Right lobe of liver (tissue), 6 donors: ENCODE data around the gene IGSF9. TPM values are rescaled to one million over a fixed set of nuclear protein-coding genes. Genes with fewer than 3 reads are reported as not detected.
A peak's percentile ranks its signal among the peaks of the same experiment; 100 is the strongest.

ENCODE experiments used
- ATAC-seq, 4 donors: fragments of 200-7000 bp; cut with Tn5 transposase; one replicate each; pipeline ENCODE4 v1.9.1; 2020; ENCODE audit warnings: mild to moderate bottlenecking in 4 of 4, moderate library complexity in 4 of 4
- DNase-seq, 3 donors: peaks; one replicate each; pipeline ENCODE4 v3.0.0-alpha.2; 2020
- H3K27ac ChIP-seq, 3 donors: fragments of 200-600 bp; one replicate each; pipeline ENCODE4 v1.8.0; 2022
- H3K27me3 ChIP-seq, 2 donors: fragments of 200-600 bp; one replicate each; pipeline ENCODE4 v1.8.0; 2022
- H3K36me3 ChIP-seq, 4 donors: fragments of 200-600 bp; sonication (generic) in 1 of 4; one replicate each; pipeline versions ENCODE4 v1.5.1 to v1.8.0; 2017 to 2022; ENCODE audit warnings: control low read depth in 1 of 4
- H3K4me1 ChIP-seq, 4 donors: fragments of 200-600 bp; sonication (generic) in 1 of 4; one replicate each; pipeline versions ENCODE4 v1.5.1 to v1.8.0; 2017 to 2022; ENCODE audit warnings: control low read depth in 1 of 4
- H3K4me3 ChIP-seq, 3 donors: fragments of 200-600 bp; one replicate each; pipeline ENCODE4 v1.8.0; 2022
- H3K9me3 ChIP-seq, 4 donors: fragments of 200-600 bp; sonication (generic) in 1 of 4; one replicate each; pipeline versions ENCODE4 v1.5.1 to v1.8.0; 2017 to 2022; ENCODE audit warnings: control low read depth in 1 of 4
- POLR2A ChIP-seq: fragments of 450-650 bp; IDR thresholded peaks from one replicate; pipeline ENCODE4 v1.6.1; 2017; ENCODE audit warnings: antibody characterized with exemption, mild to moderate bottlenecking
- WGBS: methylation state at CpG from one replicate; pipeline ENCODE4 v1.1.6; 2018; ENCODE audit warnings: low coverage, low lambda C conversion rate; ENCODE audit not compliant: insufficient coverage; ENCODE audit errors: missing lambda C conversion rate; 5-methylcytosine and 5-hydroxymethylcytosine counted together
- intact Hi-C, 2 donors: fragments of 100-400 bp; cut with DNase I; formaldehyde crosslinking; loops; one replicate each; pipeline versions ENCODE4 v1.11.2 to v1.14.1; 2022
- total RNA-seq, 6 experiments: library from RNA; depleted of rRNA in 2 of 6; stranded (reverse); fragments of >200 nt in 2 of 6; fragmentation: NEBNext Ultra II Directional in 3 of 6; extraction: Animal tissue kit (Norgen Biotek cat#: 25700) in 3 of 6; gene quantifications; one replicate each; pipeline versions ENCODE4 v1.1.0 to v1.2.4, GENCODE V29; 2016 to 2023
- TF ChIP-seq, protein P1 (sequence below), 4 donors: fragments of 200-600 bp in 3 of 4; fragments of 450-650 bp in 1 of 4; IDR thresholded peaks; one replicate each; pipeline versions ENCODE4 v1.5.1 to v1.8.0; 2016 to 2022; ENCODE audit warnings: antibody characterized with exemption in 4 of 4, mild to moderate bottlenecking in 2 of 4
- donor health status: DM: no; HTN: yes; CAD: no.
- donor health status: DM: no; HTN: no; CAD: no.
- donor health status: DM: no; HTN: no; CAD: no.
- donor health status: DM: no; HTN: yes; CAD: no.
- donor health status: DM: no; HTN: yes; CAD: no.

The IGSF9 gene
- total RNA-seq, 6 experiments from 2014 or later = 2.2 to 53.7 (median 16.6) TPM

DNA sequence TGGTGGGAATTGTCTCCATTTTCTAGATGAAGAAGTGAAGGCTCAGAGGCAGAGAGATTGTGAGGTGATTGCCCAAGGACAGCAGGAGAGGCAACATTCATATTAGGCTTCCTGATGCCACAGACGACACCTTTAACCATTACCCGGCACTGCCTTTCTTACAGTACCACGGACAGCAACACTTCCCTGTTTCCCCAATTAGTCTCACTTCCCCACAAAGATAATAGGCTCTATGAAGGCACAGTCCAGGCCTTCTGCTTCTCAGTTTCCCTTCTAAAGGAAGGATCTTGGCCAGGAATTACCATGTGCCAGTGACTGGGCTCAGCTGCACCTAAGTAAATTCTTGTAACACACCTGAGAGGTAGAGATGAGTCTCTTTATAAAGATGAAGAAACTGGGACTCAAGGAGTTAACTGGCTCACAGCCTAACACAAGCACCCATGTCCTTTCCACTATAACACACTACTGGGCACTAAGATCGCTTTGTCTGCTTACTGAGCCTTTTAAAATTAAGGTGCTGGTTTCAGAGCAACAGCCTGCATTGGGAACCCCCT is 9.6 kb downstream of the IGSF9 start:
- ATAC-seq = peak in 1 of 4 donors; percentile 32
- no peaks in the 10 kb centered on the region for H3K27me3 ChIP-seq
- H3K27ac ChIP-seq = no peak overlapping the region
- intact Hi-C loops = no loop called here
- H3K4me1 ChIP-seq = peaks cover 0 to 34% (median 9%) of the 10 kb centered on the region in 4 donors
- TF ChIP-seq, protein P1, sequence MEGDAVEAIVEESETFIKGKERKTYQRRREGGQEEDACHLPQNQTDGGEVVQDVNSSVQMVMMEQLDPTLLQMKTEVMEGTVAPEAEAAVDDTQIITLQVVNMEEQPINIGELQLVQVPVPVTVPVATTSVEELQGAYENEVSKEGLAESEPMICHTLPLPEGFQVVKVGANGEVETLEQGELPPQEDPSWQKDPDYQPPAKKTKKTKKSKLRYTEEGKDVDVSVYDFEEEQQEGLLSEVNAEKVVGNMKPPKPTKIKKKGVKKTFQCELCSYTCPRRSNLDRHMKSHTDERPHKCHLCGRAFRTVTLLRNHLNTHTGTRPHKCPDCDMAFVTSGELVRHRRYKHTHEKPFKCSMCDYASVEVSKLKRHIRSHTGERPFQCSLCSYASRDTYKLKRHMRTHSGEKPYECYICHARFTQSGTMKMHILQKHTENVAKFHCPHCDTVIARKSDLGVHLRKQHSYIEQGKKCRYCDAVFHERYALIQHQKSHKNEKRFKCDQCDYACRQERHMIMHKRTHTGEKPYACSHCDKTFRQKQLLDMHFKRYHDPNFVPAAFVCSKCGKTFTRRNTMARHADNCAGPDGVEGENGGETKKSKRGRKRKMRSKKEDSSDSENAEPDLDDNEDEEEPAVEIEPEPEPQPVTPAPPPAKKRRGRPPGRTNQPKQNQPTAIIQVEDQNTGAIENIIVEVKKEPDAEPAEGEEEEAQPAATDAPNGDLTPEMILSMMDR (IDR thresholded peaks at IDR 0.05) = no peak
- TF ChIP-seq POLR2A = no peak
- peaks cover 0 to 13% (median 0%) of the 10 kb centered on the region in 4 donors for H3K36me3 ChIP-seq
- H3K4me3 ChIP-seq = no peak overlapping the region
- DNase-seq = no peak
- 79% methylated on average over 4 of the region's 4 CpGs for WGBS
- H3K9me3 ChIP-seq = no peaks in the 10 kb centered on the region

DNA sequence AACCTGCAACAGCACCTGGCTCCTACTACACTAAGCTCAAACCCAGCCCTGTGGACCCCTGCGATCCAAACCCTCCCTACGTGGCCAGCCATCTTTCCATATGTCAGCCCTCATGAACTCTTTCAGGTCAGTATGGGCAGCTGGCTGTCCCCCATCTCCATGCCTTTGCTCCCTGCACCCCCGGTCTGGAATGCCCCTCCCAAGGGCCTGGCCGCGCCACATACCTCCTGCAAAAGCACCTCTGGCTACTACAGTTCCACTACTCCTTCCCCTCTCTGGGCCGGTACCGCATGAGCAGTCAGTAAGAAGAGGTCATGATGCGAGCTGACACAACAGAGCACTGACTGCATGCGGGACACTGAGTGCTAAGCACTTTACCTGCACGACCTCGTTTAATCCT is 10.1 kb downstream of the IGSF9 start:
- 80% methylated on average over 5 of the region's 11 CpGs for WGBS
- intact Hi-C loops = no loop called here
- Histone ChIP-seq H3K4me1 (peaks cover 0 to 34% (median 9%) of the 10 kb centered on the region in 4 donors), H3K27ac (no peak overlapping the region), H3K27me3 (no peaks in the 10 kb centered on the region), H3K9me3 (no peaks in the 10 kb centered on the region), H3K4me3 (no peak overlapping the region), H3K36me3 (peaks cover 0 to 13% (median 0%) of the 10 kb centered on the region in 4 donors)
- DNase-seq (no peak), ATAC-seq (no peak)
- TF ChIP-seq, protein P1 (IDR thresholded peaks at IDR 0.05) = no peak
- no peak for TF ChIP-seq POLR2A

DNA sequence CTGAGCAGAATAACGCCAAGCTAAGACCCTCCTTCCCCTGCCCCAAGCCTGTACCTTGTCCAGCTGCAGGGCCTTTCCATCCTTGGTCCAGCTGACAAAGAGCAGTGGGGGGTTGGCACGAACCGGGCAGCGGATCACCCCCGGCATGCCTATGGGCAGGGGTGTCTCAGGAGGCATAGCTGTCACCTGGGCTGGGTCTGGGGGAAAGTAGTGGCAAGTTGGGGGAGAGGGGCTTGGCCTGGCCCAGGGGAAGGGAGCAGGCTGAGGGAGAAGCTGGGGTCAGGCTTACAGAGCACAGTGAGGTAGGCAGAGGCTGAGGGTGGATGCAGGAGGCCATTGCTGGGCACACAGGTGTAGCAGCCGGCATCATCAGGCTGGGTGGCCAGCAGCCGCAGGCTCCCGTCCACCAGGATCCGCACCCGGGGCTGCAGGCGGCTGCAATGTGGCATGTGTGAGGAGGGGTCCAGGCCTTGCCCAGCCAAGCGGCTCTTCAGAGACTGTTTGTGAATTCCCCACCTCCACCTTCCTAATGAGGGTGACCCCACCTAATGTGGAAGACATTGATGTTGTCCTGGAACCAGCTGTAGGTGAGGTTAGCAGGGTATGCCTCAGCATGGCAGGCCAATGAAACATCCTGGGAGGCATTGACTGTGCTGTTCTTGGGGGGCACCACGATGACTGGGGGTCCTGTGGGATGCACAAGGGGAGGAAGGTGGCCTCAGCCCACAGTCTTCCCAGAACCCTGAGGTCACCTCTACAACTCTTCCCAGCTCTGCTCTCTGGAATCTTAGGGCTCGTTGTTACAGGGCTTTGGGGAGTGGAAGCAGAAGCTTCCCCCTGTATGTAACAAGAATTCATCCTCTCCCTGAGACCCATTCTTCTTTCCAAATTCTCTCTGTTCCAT is 11.0 kb downstream of the IGSF9 start:
- Histone ChIP-seq H3K4me1 (peaks cover 0 to 33% (median 9%) of the 10 kb centered on the region in 4 donors), H3K4me3 (no peak overlapping the region), H3K36me3 (peaks cover 0 to 13% (median 0%) of the 10 kb centered on the region in 4 donors), H3K27me3 (no peaks in the 10 kb centered on the region), H3K27ac (no peak overlapping the region), H3K9me3 (no peaks in the 10 kb centered on the region)
- TF ChIP-seq POLR2A = no peak
- TF ChIP-seq, protein P1 (IDR thresholded peaks at IDR 0.05) = no peak
- intact Hi-C loops = loop anchor here in 1 of 2 donors (5.0 kb wide), 1 partner anchor 68 kb away; no protein-coding TSS in a partner anchor
- no peak for ATAC-seq
- DNase-seq = no peak
- WGBS = 80% methylated on average over 2 of the region's 14 CpGs

DNA sequence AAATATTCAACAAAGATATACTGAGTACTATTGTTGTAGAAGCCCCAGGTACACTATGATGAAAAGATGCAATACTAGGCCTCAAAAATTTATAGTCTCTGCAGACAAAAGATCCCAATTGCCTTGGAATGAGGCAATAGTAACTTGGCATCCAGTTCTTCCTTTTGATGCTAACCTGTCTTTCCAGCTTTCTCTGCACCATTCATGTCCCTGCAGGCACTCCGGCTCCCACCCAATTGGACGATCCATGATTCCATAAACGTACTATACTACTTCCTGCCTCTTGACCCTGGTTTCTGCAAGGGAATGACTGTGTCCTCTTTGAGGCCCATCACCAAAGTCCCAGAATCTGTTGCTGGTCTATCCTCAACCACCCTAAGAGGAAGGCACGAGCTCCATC is 12.1 kb downstream of the IGSF9 start:
- DNase-seq = no peak
- WGBS = 77% methylated on average over 4 of the region's 4 CpGs
- ATAC-seq = no peak
- Histone ChIP-seq H3K9me3 (no peaks in the 10 kb centered on the region), H3K27me3 (no peaks in the 10 kb centered on the region), H3K4me1 (peaks cover 0 to 22% (median 9%) of the 10 kb centered on the region in 4 donors), H3K36me3 (peaks cover 0 to 16% (median 1%) of the 10 kb centered on the region in 4 donors), H3K4me3 (no peak overlapping the region), H3K27ac (no peak overlapping the region)
- intact Hi-C loops = loop anchor here in 1 of 2 donors (5.0 kb wide), 1 partner anchor 69 kb away; no protein-coding TSS in a partner anchor
- TF ChIP-seq, protein P1 (IDR thresholded peaks at IDR 0.05) = no peak
- TF ChIP-seq POLR2A = no peak
